UCSD-AML1 (cell line): Measurements from ENCODE around the gene VPS50.

Experiments
- DNase-seq: peaks from one replicate; lab custom pipeline; 2025; ENCODE audit not compliant: unreplicated experiment; lab: John Stamatoyannopoulos, UW

VPS50 gene, protein sequence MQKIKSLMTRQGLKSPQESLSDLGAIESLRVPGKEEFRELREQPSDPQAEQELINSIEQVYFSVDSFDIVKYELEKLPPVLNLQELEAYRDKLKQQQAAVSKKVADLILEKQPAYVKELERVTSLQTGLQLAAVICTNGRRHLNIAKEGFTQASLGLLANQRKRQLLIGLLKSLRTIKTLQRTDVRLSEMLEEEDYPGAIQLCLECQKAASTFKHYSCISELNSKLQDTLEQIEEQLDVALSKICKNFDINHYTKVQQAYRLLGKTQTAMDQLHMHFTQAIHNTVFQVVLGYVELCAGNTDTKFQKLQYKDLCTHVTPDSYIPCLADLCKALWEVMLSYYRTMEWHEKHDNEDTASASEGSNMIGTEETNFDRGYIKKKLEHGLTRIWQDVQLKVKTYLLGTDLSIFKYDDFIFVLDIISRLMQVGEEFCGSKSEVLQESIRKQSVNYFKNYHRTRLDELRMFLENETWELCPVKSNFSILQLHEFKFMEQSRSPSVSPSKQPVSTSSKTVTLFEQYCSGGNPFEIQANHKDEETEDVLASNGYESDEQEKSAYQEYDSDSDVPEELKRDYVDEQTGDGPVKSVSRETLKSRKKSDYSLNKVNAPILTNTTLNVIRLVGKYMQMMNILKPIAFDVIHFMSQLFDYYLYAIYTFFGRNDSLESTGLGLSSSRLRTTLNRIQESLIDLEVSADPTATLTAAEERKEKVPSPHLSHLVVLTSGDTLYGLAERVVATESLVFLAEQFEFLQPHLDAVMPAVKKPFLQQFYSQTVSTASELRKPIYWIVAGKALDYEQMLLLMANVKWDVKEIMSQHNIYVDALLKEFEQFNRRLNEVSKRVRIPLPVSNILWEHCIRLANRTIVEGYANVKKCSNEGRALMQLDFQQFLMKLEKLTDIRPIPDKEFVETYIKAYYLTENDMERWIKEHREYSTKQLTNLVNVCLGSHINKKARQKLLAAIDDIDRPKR

DNA sequence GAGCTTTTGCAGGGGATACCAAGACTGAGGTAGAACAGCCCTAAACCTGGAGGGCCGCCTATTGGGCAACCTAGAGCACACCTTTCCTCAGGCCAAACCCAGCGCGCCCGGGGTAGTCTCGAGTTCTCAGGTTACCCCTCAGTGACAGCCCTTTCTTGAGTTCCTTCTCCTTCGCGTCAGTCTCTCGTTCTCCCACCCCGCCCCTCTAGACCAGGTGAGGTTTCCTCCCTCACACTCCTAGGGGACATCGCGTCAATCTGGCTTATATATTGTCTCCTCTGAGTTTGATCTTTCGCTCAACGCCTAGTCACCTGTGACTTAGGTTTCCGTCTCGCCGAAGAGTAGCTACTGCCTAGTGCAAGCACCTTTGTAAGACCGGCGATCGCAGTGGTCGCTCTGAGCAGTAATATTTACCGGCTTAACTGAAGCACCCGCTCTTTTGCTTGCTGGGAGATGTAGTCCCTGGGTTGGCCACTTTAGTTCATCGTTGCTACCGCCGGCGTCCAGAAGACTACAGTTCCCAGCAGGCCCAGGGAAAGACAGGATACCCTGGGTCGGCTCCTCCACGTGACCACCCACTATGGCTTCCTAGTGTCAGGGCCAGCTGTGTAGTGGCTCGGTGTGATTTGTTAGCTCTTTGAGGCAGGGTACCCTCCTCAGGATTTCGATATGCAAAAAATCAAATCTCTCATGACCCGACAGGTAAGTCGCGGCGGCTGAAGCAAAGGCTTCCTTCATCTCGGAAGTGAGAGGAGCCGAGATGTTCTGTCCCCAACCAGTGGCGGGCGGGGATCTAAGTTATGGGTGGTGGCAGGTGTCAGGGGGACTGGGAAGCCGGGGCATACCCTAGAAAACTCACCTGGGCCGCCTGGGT is at the start of gene VPS50:
Gene VPS50, plus strand, starts transcription at position 568 of the 874 bp plus-strand sequence. Its CDS starts 102 bp downstream, at position 670.
- DNase-seq, result peak; percentile 76

DNA sequence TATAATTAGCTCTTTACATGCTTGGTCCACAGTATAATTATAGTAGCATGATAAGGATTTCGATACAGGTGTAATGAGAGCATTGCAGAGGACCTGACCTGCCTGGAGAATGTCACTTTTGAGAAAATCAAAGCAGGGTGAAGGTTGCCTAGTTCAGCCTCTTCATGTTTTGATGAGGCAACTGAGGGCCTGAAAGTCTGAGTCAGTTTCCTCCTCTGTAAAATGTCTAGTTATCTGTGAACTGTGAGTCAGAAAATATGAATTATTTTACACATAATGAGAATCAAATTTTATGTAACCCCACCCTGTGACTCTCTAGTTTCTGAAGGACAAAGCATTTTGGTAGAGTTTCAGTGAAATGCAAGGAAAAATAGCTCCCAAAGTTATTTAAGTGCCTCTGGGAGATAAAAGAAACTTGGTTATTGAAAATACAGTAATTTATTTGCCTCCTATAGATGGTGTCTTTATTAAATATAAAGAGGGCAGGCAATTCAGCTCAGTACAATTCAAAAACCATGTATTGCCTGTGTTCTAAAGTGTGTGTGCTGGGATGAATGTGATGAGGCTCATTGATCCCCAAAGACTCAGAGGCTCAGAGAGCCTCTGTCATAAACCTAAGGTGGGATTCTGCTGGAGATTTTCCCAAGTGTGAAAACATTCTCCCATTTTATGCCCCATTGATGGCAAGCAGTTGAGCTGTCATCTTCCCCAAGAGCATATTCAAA is 46.7 kb upstream of the VPS50 start:
- DNase-seq, result no peak

DNA sequence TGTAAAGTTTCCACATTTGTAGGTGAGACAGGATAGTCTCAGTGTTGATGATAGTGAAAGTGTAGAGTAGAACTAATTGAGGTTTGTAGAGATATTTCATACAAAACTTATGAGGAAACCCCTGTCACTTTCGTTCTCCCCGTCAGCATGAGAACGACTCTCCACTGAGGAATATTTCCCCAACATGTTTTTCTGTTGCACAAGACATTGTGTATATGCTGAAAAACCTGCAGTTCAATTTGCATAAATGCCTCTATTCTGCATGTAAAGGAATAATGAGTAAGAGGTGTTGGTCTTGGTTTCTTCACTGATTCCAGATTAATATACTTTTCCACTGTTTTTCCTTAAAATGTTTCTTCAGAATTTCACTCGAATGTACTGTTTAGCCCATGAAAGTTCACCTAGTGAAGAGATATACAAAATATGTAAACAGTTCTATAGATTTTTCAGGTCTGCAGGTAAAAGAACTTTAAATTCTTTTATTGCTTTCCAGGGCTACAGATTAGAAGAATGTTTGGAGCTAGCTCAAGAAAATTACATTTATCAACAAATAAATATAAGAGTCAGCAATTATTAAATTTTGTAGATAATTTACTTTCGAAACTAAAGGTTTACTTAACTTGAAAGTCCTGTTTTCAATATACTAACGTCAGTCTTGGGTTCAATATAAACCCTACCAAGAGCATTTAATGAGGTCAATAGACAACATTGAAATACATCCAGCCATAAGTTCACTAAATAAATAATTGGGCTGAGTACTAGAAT is 43.1 kb upstream of the VPS50 start:
- DNase-seq, result no peak

DNA sequence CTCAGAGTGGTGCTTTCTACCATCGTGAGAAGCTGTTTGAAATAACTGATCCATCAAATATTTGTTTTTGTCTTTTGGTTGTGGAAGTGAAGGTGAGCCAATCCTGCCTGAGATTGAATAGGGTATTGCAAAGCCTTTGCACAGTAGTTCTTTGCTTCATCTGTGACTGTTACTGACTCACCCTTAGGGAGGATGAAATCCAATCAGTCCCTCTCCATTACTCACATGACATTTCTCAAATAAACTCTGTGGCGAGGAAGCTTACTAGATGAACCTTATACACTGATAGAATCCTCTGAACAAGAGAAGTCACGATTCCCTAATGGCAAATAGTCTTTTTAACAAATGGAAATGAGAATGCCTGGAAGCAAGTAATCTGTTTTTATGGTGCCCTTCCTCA is 37.8 kb upstream of the VPS50 start:
- DNase-seq, result no peak

DNA sequence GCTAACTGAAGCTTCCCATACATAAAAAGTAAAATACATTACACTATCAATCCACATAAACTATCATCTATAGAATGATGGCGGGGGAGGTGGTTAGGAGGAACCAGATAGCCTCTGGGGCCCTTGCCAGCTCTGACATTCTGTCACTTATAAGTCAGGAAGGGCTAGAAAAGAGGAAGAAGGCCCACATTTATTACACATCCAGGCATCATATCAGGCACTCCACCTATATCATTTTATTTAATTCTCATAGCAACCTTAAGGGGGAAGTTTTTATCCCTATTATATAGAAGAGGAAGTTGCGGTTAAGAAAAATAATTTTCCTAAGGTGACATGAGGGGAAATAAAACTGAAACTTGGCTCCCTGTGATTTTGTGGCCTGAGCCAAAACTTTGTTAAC is 35.8 kb upstream of the VPS50 start:
- DNase-seq, result no peak

DNA sequence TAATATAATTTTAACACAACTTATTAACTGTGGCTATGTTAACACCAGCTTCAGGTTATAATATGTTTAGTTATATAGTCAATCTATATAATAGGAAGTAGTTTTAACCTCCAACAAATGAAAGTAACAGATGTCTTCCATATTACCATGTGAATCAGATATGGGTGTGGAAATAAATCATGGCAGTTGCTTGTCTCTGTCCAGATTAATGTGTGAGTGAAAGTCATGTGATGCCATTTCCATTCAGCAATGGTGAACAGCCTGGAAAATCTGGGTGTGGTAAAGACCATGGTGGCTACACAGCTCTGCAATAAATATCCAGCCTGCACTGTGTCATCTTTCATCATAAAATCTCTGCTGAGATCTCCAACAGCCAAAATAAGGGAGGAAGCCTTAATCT is 33.7 kb upstream of the VPS50 start:
- no peak for DNase-seq

DNA sequence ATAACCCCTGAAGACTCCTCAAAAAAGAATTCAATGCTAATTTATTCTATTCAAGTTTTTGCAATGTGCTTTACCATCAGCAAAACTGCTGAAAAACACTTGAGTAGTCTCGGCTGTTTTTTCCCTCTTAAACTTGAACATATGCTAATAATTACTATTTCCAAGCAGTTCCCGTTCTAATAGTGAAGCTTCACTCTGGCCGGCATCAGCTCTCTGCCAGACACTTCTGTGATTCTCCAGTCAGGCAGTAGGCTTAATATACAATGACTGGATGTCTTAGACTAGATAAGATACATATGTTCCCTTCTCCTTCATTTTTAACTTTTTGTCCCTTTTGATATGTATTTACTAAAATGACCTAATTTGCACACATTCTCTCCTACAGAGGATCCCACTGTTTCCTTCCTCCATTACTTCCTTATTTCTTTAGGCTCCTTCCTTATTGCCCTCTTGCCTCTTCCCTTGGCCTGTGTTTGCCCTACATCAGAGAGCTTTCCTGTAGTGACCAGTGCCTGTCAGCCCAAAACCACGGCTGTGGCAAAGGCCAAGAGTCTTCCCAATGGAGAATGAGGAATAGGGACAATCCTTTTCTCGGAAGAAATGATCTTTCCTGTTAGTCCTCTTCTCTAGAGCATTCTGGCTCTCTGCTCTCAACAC is 29.4 kb upstream of the VPS50 start:
- no peak for DNase-seq

DNA sequence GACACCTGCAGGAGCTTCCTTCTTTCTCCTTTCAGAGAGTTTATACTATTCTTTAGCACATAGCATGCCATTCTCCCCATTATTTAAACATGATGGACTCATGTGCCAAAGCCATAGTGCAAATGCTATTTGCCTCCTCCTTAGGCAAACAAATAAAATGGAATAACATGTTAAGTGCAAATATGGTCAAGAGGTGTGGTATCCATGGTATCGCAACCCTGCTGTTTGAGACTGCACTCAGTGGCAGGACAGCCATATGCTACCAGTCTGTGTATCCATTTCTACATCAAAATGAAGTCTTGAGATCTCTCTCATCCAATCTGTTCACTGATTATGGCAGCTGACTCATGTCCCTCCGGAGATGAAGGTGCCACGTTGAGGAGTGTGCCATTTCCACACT is 28.7 kb upstream of the VPS50 start:
- no peak for DNase-seq

DNA sequence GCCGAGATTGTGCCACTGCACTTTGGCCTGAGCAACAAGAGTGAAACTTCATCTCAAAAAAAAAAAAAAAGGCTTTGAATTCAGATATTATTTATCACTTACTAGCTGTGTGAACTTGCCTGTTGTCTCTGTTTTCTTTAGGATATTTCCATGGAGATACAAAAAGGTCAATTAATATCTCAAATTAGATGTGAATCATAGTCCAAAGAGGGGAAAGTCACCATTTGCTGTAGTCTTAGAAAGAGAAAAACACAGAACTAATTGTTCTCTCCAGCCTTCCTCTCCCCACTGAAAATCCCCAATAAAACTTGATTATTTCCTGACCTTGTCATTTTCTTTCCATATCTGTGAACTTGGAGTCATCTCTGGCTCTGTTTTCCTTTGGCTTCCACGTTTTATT is 27.1 kb upstream of the VPS50 start:
- no peak for DNase-seq

DNA sequence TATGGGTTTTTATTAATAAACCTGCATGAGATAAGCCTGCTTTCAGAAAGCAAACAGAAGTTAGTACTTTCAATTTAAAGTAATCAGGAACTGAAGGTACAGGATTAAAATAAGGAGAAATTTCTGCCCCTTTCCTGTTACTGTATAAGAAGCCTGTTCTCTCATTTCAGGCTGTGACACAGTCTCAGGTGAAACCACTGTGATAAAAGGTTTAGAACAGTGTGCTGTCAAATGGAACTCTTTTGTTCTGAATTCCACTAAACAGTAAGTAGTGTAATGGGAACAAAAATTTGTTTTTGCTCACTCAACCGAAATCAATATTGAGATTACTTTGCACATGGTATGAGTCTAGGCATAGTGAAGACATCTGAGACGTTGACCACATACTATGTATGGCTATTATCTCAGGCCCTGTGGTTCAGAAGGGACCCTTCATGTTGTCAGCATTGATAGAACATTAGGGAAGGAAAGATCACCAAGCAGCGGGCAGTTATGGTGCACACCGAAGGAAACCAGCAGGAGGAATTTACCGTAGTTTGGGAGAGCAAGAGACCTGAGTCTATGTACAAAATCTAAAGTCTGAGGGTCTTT is 20.8 kb upstream of the VPS50 start:
- DNase-seq, result no peak

DNA sequence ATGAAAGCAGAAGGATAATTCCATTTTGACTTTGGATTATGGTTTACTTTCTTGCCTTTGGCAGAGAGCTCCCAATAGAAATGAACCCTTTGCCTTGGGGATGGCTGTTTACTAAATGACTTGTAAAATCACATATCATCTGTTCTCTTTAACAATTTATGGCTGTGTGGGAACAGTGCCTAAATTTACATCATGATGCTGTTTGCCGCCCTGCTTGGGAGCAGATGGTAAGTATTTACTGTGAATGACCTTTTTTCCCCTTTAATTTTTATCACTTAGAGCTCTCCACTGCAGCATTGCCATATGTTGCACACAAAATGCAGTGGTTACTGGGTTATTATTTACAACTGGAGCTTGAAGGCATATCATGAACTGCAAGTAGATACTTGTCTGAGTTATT is 19.3 kb upstream of the VPS50 start:
- no peak for DNase-seq

DNA sequence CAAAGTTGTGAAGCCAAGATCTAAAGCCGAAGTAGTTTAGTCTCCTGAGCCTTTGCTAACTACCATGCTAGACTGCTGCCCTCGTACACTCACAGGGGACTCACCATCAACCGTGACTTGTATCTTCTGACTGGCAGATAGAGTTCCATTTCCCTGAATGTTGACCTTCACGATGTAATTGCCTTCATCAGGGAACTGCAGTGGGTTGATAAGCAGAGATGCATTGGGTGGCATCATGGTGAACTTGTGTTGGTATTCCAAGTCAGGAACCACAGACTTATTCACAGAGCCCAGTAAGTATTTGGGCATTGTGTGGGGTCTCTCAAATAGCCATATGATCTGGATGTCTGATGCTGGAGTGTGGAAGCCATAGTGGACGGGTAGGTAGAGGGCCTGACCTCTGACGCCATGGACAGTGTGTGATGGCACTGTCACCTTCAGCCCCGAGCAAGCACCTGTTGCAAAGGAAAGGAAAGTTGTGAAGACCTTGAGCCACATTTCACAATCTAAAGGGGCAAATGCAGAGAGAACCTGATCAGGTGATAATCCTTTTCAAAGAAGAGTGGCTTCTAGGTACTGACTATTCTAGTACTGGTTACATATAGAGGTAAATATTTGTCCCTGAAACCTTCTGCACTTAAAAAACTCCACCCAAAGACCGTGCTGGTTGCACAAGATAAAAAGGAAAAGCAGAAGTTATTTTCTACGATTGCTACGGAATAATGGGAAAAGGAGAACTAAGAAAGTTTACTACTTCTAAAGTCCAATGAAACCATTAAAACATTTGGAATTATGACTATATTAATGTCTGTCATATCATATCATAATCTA is 13.0 kb upstream of the VPS50 start:
- DNase-seq, result no peak

DNA sequence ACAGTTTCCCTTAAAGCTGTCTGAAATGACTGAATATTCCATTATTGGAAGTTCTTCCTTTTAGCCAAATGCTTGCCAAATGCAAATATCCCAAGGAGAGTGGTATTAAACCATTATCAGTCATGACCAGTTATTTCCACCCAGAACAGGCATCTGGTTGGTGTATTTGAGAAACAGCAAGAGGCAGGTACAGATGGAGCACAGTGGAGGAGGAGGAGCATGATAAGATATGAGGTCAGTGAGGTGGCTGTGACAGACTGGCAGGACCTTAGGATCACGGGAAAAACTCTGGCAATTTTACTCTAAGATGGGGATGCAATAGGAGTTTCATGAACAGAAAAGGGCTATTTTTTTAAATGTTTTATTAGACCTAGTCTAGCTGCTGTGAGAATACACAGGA is 12.3 kb upstream of the VPS50 start:
- DNase-seq, result no peak

DNA sequence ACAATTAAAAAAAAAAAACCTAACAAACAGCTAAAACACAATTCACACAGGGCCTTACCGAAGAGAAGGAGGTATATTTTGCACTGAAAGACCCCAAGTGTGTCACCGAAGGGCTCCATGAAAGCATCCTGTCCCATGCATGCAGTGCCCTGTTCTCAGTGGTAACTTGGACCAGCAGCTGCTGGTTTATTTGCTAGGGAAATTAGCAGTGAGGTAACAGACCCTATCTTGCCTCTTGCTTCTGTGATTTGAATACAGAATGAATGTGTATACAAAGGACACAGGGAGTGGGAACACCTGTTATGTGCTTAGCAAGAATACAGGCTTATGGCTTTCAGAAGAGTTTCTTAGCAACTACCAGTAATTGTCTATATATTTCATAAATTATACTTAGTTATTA is 5.9 kb upstream of the VPS50 start, which contains the start of gene HEPACAM2:
Gene HEPACAM2, minus strand, starts transcription at position 160 of the 400 bp plus-strand sequence.
- DNase-seq, result no peak

DNA sequence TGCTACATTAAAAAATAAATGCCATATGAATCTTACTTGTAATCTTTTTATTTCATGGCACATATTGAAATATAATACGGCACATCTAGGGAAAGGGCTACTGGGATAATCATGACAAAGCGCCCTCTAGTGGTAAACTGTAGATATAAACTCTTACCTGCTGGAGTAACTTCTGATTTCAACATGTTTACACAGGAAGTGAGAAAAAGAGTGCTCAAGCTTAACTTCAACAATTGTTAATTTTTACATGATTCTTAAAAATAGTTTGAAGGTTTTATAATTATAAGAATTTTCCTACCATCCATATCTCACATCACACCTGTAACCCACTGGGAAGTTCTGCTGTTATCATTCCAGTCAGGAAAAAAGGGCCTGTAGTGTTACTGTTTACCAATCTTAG is 3.9 kb upstream of the VPS50 start:
- no peak for DNase-seq

DNA sequence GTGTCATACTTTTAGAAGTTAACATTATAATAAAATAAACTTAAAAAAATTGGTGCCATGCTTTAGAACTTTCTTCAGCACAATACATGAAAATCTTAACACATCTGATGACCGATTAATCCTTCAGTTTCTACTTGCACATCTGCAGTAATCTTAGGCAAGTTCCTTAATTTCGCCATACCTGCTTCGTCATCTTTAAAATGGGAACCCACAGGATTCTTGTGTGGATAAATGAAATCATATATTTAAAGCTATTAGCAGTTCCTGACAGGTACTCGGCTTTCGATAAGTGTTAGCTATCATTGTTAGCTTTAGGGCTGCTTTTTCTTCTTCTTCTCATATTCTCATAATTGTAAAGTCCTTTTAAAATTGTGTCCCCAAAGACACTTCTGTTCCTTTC is 907 bp upstream of the VPS50 start:
- no peak for DNase-seq

DNA sequence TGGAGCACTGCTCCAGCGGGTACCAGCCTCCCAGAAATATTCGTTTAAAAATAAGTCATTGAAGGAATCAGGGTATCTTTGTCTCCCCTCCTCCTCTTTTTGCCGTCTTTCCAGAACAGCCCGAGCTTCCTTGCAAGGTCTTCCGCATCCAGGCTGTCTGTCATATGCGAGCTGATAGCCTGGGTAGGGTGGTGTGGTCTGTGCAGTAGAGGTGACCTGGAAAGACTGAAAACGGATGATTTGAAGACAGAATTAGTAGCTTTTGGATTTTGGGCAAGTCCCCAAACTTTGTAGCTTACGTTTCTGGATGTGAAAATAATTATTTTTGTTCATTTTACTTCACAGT is 480 bp downstream of the VPS50 start:
- no peak for DNase-seq

DNA sequence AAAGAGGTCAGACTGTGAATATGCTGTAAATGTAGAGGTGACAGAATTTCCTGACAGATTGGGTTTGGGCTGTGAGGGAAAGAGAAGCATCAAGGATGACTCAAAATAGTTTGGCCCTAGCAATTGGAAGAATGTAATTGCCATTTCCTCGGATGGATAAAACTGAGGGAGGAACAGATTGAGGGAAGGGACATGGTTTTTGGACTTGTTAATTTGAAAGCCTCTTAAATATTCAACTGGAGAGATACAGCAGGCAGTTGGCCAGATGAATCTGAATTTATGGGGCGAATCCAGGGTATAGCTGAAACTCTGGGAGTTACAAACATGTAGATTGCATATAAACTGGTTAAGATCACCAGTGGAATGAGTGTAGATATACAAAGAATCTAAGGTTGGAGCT is 3.4 kb downstream of the VPS50 start:
- DNase-seq, result no peak
